IMR-90 (cell line): ENCODE data around the gene SEMA5A.

ENCODE experiments used
- BHLHE40 ChIP-seq: fragments of 150-350 bp; IDR thresholded peaks from 2 replicates; pipeline ENCODE4 v1.6.1; 2016; ENCODE audit warnings: mild to moderate bottlenecking, low read depth, low read length
- CEBPB ChIP-seq: IDR thresholded peaks from 2 replicates; pipeline ENCODE4 v1.6.1; 2012; ENCODE audit warnings: low read depth, low read length, improper control_type of control experiment
- CHD1 ChIP-seq: IDR thresholded peaks from 2 replicates; pipeline ENCODE4 v1.6.1; 2012; ENCODE audit warnings: low read depth, low read length, improper control_type of control experiment
- CTCF ChIP-seq: conservative IDR thresholded peaks from 2 replicates; pipeline ENCODE4 v1.5.1; 2012; ENCODE audit warnings: mild to moderate bottlenecking, low read depth, low read length, improper control_type of control experiment
- FOS ChIP-seq: fragments of 150-350 bp; IDR thresholded peaks from 2 replicates; pipeline ENCODE4 v1.6.1; 2016; ENCODE audit warnings: low read depth, low read length
- MAFK ChIP-seq: IDR thresholded peaks from 2 replicates; pipeline ENCODE4 v1.6.1; 2012; ENCODE audit warnings: low read depth, low read length, improper control_type of control experiment
- MXI1 ChIP-seq: IDR thresholded peaks from 2 replicates; pipeline ENCODE4 v1.6.1; 2012; ENCODE audit warnings: low read depth, mild to moderate bottlenecking, low read length, moderate library complexity, borderline replicate concordance
- POLR2A ChIP-seq: IDR thresholded peaks from 2 replicates; pipeline ENCODE4 v1.6.1; 2012; ENCODE audit warnings: mild to moderate bottlenecking, low read depth, low read length
- RAD21 ChIP-seq: IDR thresholded peaks from 2 replicates; pipeline ENCODE4 v1.6.1; 2012; ENCODE audit warnings: low read length, improper control_type of control experiment
- RCOR1 ChIP-seq: IDR thresholded peaks from 2 replicates; pipeline ENCODE4 v1.6.1; 2012; ENCODE audit warnings: mild to moderate bottlenecking, low read length, improper control_type of control experiment; ENCODE audit not compliant: insufficient replicate concordance
- SMC3 ChIP-seq: fragments of 150-350 bp; IDR thresholded peaks from 2 replicates; pipeline ENCODE4 v1.6.1; 2016; ENCODE audit warnings: low read depth, mild to moderate bottlenecking, antibody characterized with exemption, low read length, moderate library complexity
- TF ChIP-seq, protein P1 (sequence below): fragments of 150-350 bp; IDR thresholded peaks from 2 replicates; pipeline ENCODE4 v1.6.1; 2016; ENCODE audit warnings: low read depth, mild to moderate bottlenecking, low read length, moderate library complexity, borderline replicate concordance
- TF ChIP-seq, protein P2 (sequence below): fragments of 150-350 bp; IDR thresholded peaks from 2 replicates; pipeline ENCODE4 v1.6.1; 2017; ENCODE audit warnings: mild to moderate bottlenecking, antibody characterized with exemption, low read length, low read depth

GRCh38 chr5:9071074-9071473, 474.8 kb downstream of the SEMA5A start:
- TF ChIP-seq SMC3 (no peak), CTCF (no peak), CHD1 (no peak), POLR2A (no peak), FOS (no peak), RAD21 (no peak), CEBPB (no peak), BHLHE40 (no peak), MXI1 (no peak), MAFK (no peak), RCOR1 (no peak)
- TF ChIP-seq, protein P1, sequence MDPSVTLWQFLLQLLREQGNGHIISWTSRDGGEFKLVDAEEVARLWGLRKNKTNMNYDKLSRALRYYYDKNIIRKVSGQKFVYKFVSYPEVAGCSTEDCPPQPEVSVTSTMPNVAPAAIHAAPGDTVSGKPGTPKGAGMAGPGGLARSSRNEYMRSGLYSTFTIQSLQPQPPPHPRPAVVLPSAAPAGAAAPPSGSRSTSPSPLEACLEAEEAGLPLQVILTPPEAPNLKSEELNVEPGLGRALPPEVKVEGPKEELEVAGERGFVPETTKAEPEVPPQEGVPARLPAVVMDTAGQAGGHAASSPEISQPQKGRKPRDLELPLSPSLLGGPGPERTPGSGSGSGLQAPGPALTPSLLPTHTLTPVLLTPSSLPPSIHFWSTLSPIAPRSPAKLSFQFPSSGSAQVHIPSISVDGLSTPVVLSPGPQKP, result no peak
- TF ChIP-seq, protein P2, sequence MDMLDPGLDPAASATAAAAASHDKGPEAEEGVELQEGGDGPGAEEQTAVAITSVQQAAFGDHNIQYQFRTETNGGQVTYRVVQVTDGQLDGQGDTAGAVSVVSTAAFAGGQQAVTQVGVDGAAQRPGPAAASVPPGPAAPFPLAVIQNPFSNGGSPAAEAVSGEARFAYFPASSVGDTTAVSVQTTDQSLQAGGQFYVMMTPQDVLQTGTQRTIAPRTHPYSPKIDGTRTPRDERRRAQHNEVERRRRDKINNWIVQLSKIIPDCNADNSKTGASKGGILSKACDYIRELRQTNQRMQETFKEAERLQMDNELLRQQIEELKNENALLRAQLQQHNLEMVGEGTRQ, result no peak
